Psoas muscle (tissue), 8 donors: ENCODE measurements around the gene PHKB. TPM values are rescaled to one million over a fixed set of nuclear protein-coding genes. Genes with fewer than 3 reads are reported as not detected.
"Not testable (repeated sequence)": the region's sequence is repeated elsewhere in the genome, so short reads cannot be mapped to it uniquely, and the experiment has no call there.

Experiments
- ATAC-seq, 4 donors: fragments of 200-7000 bp; cut with Tn5 transposase; one replicate each; pipeline ENCODE4 v1.9.1; 2020; ENCODE audit warnings: moderate library complexity in 3 of 4, mild to moderate bottlenecking in 2 of 4
- DNase-seq, 2 donors: peaks; one replicate each; pipeline ENCODE4 v3.0.0-alpha.2; 2020
- H3K27ac ChIP-seq: fragments of 200-600 bp; one replicate; pipeline ENCODE4 v1.8.0; 2022
- H3K27me3 ChIP-seq, 3 donors: fragments of 200-600 bp in 1 of 3; one replicate each; pipeline versions ENCODE4 v1.6.1 to v1.8.0; 2013 to 2022; ENCODE audit warnings: low read length in 2 of 3, mild to moderate bottlenecking in 2 of 3, moderate library complexity in 1 of 3; ENCODE audit not compliant: insufficient read depth in 3 of 3
- H3K36me3 ChIP-seq, 2 donors: fragments of 200-600 bp in 1 of 2; one replicate each; pipeline versions ENCODE4 v1.6.1 to v1.8.0; 2013 to 2022; ENCODE audit warnings: low read depth in 1 of 2, mild to moderate bottlenecking in 1 of 2, moderate library complexity in 1 of 2; ENCODE audit not compliant: insufficient read depth in 1 of 2
- H3K4me1 ChIP-seq: fragments of 200-600 bp; one replicate; pipeline ENCODE4 v1.8.0; 2022
- H3K4me3 ChIP-seq: fragments of 200-600 bp; one replicate; pipeline ENCODE4 v1.8.0; 2022; ENCODE audit warnings: mild to moderate bottlenecking
- H3K9me3 ChIP-seq: fragments of 200-600 bp; one replicate; pipeline ENCODE4 v1.8.0; 2022
- WGBS, 3 donors: extraction: QIAGEN DNeasy Blood & Tissue Kit; methylation state at CpG; one replicate each; pipeline versions ENCODE4 v1.1.6 to v1.1.7; 2013; 5-methylcytosine and 5-hydroxymethylcytosine counted together
- intact Hi-C, 2 donors: fragments of 100-400 bp; cut with DNase I; formaldehyde crosslinking; loops; one replicate each; pipeline versions ENCODE4 v1.11.0 to v1.14.2; 2022
- polyA plus RNA-seq, 3 donors: library from polyadenylated mRNA; stranded (reverse); fragments of 200-250 nt; gene quantifications; one replicate each; pipeline ENCODE4 v1.2.3, GENCODE V29; 2013
- total RNA-seq, 4 donors: library from RNA; stranded (reverse); fragmentation: NEBNext Ultra II Directional in 2 of 4; extraction: Animal tissue kit (Norgen Biotek cat#: 25700) in 2 of 4; gene quantifications; one replicate each; pipeline versions ENCODE4 v1.2.1 to v1.2.4, GENCODE V29; 2021 to 2023
- TF ChIP-seq, protein P1 (sequence below): fragments of 200-600 bp; IDR thresholded peaks from one replicate; pipeline ENCODE4 v1.8.0; 2022; ENCODE audit warnings: antibody characterized with exemption
- donor health status: healthy with polysubstance abuse.
- donor health status: DM: no; HTN: no; CAD: no; lungs with moderate emphysema.
- donor health status: Bipolar disorder and iron deficiency.
- donor health status: healthy.
- donor health status: DM: yes; HTN: yes; CAD: no.
- donor health status: DM: no; HTN: no; CAD: no.
- donor health status: DM: no; HTN: no; CAD: no.
- donor health status: DM: yes; HTN: yes; CAD: no.

PHKB gene
- total and polyA plus RNA-seq, 7 donors: 18.8 to 87.7 (median 71.0) TPM

DNA sequence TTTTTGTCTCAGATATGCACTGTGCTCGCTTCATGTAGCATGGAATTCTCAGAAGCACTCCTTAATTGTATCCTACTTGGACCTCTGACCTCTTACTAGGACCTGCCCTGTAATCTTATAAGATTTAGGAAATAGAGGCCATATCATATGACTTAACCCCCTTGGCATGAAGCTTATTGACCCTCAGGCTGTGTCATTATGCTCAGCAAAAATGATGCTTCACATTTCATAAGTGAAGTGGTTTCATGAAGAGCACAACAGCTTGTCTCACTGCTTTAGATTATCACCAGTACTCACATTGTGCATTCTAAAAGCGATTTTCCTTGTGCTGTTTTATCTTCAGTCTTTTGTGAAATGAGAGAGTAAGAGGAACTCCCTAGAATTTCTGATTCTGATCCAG, 6.4 kb downstream of the PHKB start:
- intact Hi-C loops: loop anchor here in 1 of 2 donors (10.0 kb wide), 1 partner anchor 153 kb away; no protein-coding TSS in a partner anchor
- Histone ChIP-seq H3K27ac (no peak overlapping the region), H3K27me3 (no peaks in the 10 kb centered on the region), H3K4me3 (no peak overlapping the region), H3K36me3 (no peaks in the 10 kb centered on the region), H3K9me3 (no peaks in the 10 kb centered on the region), H3K4me1 (peaks cover 57% of the 10 kb centered on the region)
- DNase-seq (no peak), ATAC-seq (peak in 2 of 4 donors; percentile 19 to 20)
- WGBS, 3 donors: 65 to 89% (median 72%) methylated on average over 2 of the region's 2 CpGs
- TF ChIP-seq, protein P1, sequence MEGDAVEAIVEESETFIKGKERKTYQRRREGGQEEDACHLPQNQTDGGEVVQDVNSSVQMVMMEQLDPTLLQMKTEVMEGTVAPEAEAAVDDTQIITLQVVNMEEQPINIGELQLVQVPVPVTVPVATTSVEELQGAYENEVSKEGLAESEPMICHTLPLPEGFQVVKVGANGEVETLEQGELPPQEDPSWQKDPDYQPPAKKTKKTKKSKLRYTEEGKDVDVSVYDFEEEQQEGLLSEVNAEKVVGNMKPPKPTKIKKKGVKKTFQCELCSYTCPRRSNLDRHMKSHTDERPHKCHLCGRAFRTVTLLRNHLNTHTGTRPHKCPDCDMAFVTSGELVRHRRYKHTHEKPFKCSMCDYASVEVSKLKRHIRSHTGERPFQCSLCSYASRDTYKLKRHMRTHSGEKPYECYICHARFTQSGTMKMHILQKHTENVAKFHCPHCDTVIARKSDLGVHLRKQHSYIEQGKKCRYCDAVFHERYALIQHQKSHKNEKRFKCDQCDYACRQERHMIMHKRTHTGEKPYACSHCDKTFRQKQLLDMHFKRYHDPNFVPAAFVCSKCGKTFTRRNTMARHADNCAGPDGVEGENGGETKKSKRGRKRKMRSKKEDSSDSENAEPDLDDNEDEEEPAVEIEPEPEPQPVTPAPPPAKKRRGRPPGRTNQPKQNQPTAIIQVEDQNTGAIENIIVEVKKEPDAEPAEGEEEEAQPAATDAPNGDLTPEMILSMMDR: no peak

DNA sequence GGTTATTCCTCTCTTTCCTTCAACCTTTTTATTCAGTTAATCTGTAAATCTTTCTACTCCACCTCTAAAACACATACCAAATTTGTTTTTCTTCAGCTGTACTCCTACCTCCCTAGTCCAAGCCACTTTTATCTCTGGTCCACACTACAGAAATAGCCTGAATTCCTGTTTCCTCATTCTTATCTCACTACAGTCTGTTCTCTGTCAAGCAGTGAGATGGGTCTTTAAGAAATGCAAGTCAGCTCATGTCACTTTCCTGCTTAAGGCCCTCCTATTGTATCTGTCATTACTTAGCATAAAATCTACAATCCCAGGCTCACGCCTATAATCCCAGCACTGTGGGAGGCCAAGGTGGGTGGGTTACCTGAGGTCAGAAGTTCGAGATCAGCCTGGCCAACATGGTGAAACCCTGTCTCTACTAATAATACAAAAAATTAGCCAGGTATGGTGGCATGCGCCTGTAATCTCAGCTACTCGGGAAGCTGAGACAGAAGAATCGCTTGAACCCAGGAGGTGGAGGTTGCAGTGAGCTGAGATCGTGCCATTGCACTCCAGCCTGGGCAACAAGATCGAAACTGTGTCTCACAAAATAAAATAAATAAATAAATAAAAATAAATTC, 7.0 kb downstream of the PHKB start:
- intact Hi-C loops: loop anchor here in 1 of 2 donors (10.0 kb wide), 1 partner anchor 153 kb away; no protein-coding TSS in a partner anchor
- H3K9me3 ChIP-seq, H3K36me3 ChIP-seq, DNase-seq, H3K4me3 ChIP-seq, ATAC-seq, H3K27me3 ChIP-seq, H3K27ac ChIP-seq: not testable (repeated sequence)
- WGBS, 3 donors: 85 to 95% (median 90%) methylated on average over 7 of the region's 7 CpGs
- H3K4me1 ChIP-seq: peaks cover 50% of the 10 kb centered on the region

DNA sequence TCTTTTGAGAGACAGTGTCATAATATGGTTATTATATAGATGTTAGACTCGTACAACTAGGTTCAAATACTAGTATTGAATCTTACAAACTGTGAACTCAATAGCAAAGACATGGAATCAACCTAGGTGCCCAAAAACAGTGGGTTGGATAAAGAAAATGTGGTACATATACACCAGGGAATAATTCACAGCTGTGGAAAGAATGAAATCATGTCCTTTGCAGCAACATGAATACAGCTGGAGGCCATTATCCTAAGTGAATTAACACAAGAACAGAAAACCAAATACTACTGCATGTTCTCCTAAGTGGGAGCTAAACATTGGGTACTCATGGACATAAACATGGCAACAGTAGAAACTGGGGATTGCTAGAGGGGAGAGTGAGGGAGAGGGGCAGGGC, 8.1 kb downstream of the PHKB start:
- Histone ChIP-seq H3K27me3 (no peaks in the 10 kb centered on the region), H3K27ac (no peak overlapping the region), H3K36me3 (no peaks in the 10 kb centered on the region), H3K4me3 (no peak overlapping the region), H3K9me3 (no peaks in the 10 kb centered on the region), H3K4me1 (peaks cover 40% of the 10 kb centered on the region)
- ATAC-seq (no peak), DNase-seq (no peak)
- 85 to 91% (median 88%) methylated on average over 1 of the region's 1 CpG for WGBS, 3 donors
- intact Hi-C loops: loop anchor here in 1 of 2 donors (10.0 kb wide), 1 partner anchor 154 kb away; no protein-coding TSS in a partner anchor
- TF ChIP-seq, protein P1: no peak

DNA sequence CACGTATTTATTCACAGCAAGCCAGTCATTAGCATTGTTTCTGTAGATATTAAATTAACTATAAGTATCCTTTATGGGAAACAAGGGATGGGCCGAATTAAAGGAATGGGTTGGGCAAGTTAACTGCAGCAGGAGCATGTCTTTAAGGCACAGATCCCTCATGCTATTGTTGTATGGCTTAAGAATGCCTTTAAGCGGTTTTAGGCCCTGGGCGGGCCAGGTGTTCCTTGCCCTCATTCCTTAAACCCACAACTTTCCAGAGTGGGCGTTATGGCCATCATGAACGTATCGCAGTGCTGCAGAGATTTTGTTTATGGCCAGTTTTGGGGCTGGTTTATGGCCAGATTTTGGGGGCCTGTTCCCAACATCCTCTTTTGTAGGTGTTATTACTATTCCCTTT, 9.1 kb downstream of the PHKB start:
- Histone ChIP-seq H3K27me3 (no peaks in the 10 kb centered on the region), H3K27ac (no peak overlapping the region), H3K4me3 (no peak overlapping the region), H3K36me3 (no peaks in the 10 kb centered on the region), H3K9me3 (no peaks in the 10 kb centered on the region), H3K4me1 (peaks cover 33% of the 10 kb centered on the region)
- intact Hi-C loops: no loop called here
- DNase-seq: no peak
- TF ChIP-seq, protein P1: no peak
- ATAC-seq: no peak
- 95 to 99% (median 97%) methylated on average over 7 of the region's 7 CpGs for WGBS, 3 donors

DNA sequence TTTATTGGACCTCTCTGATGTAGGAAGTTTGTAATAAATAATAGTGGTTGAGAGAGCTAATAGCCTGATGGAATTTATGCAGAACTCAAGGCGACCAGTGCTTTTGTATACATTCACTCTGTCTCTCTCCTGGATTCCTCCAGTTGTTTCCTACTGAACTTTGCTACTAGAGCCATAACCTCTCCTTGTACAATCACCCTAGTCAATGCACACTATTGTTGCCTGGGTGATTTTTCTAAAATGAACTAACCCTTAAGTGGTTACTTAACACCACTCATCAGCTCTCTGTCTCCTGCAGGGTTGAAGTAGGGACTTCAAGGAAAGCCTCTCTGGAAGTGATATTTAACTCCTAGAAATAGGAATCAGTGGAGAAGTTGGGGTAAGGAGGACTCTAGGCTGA, 9.7 kb downstream of the PHKB start:
- no peak for DNase-seq
- Histone ChIP-seq H3K27ac (no peak overlapping the region), H3K9me3 (no peaks in the 10 kb centered on the region), H3K27me3 (no peaks in the 10 kb centered on the region), H3K36me3 (no peaks in the 10 kb centered on the region), H3K4me3 (no peak overlapping the region), H3K4me1 (peaks cover 33% of the 10 kb centered on the region)
- WGBS, 3 donors: 97 to 100% (median 97%) methylated on average over 1 of the region's 1 CpG
- ATAC-seq: no peak
- TF ChIP-seq, protein P1: no peak
- intact Hi-C loops: no loop called here

DNA sequence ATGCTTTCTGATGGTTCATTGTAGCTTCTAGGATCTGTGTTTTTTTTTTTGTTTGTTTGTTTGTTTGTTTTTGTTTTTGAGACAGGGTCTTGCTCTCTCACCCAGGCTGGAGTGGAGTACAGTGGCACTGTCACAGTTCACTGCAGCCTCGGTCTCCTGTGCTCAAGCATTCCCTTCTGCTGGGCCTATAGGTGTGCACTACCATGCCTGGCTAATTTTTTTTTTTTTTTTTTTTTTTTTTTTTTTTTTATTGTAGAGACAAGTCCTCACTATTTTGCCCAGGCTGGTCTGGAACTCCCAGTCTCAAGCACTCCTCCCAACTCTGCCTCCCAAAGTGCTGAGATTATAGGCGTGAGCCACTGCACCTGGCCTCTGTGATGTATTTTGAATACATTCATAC, 11.9 kb downstream of the PHKB start:
- DNase-seq, H3K9me3 ChIP-seq, H3K36me3 ChIP-seq, intact Hi-C loops, H3K4me3 ChIP-seq, H3K27ac ChIP-seq, H3K27me3 ChIP-seq: not testable (repeated sequence)
- H3K4me1 ChIP-seq: peaks cover 30% of the 10 kb centered on the region
- peak in 1 of 4 donors; percentile 10 for ATAC-seq
- WGBS, 3 donors: 77 to 93% (median 78%) methylated on average over 2 of the region's 2 CpGs
